ENCODE results near the gene HOMER2. TPM values are rescaled to one million over a fixed set of nuclear protein-coding genes. Genes with fewer than 3 reads are reported as not detected.

The HOMER2 gene
- polyA plus RNA-seq, 1 experiment: 0.83 TPM

DNA sequence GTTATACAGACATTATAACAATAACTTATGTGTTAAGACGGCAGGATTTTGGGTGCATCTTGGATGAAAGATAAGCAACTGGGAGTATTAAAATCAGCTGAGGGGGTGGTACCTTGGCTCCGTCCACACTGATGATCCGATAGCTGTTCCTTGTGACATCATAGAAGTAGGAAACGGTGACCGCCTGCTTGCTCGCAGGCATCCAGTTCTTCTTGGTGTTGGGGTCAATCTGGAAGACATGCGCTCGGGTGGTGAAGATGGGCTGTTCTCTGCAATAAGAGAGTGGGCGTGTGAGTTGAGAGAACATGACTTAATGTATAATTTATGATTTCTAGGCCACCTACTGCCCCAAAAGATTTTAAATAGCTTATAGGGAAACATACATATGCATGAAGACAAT is 59.9 kb downstream of the HOMER2 start:
- POLR2A ChIA-PET: no interaction called here

DNA sequence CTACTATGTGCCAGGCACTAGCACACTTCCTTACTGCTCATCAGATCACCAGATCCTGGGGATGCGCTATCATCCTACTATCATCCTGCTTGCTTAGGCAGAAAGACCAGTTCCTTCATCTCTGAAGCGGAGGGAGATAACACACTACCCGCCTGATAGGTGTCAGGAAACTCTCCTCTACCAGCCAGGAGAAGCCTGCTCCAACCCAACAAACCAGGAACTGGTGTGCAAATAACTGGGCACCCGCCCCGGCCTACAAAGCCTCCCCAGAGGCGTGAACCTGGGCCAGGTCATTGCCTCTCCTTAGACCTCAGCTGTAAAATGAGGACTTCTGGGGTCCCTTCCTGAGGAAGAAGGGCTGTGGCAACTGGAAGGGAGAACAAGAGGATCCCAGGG is 61.5 kb downstream of the HOMER2 start:
- CTCF ChIA-PET: no interaction called here
- POLR2A ChIA-PET: no interaction called here
- no peak for DNase-seq (ENCODE audit: low read depth)
- H3K36me3 ChIP-seq (ENCODE audit: control insufficient read depth, insufficient read depth, low read length): no peaks in the 10 kb centered on the region
- no peak overlapping the region for H3K4me3 ChIP-seq (ENCODE audit: low read depth, low read length)
- no peaks in the 10 kb centered on the region for H3K27me3 ChIP-seq (ENCODE audit: control insufficient read depth, insufficient read depth, low read length)
- TF ChIP-seq CTCF (IDR thresholded peaks at IDR 0.05; ENCODE audit: insufficient read depth, low read depth, low read length): no peak

More for the DNA sequence above, 59.9 kb downstream of the HOMER2 start:
- CTCF ChIA-PET: interaction anchor here (1.2 kb wide), 1 partner anchor 10 kb away, joined by 3 read pairs; no protein-coding TSS in a partner anchor
- no peaks in the 10 kb centered on the region for H3K27me3 ChIP-seq (ENCODE audit: control insufficient read depth, insufficient read depth, low read length)
- no peaks in the 10 kb centered on the region for H3K36me3 ChIP-seq (ENCODE audit: control insufficient read depth, insufficient read depth, low read length)
- TF ChIP-seq CTCF (IDR thresholded peaks at IDR 0.05; ENCODE audit: insufficient read depth, low read depth, low read length): no peak
- DNase-seq (ENCODE audit: low read depth): no peak
- no peak overlapping the region for H3K4me3 ChIP-seq (ENCODE audit: low read depth, low read length)

DNA sequence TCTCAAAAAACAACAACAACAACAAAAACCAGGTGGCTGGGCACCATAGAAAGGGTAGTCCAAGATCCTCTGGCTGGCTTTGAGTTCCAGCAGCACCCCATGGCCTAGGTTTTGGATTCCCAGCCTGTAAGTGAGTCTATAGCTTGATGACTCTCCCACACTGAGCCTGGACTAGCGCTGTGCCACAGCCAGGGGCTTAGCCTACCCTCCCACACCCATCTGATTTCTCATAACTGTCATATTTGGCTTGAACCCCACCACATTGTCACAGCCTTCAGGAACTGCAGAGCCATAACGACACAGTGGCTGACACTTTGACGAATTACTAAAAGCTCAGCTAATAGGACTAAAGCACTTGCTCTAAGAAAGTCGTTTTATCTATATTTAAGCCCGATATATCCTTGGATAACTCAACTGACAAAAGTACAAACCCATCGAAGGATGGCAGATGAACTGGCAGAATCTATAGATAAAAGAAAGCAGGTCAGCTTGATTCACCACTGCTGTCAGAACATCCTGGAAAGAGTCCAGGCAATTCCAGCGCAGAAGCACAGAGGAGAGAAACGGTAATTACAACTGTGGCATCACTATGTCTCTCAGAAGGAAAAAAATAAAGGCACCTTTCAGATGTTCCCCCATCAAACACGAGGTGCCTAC is 62.1 kb downstream of the HOMER2 start:
- Histone ChIP-seq H3K27me3 (ENCODE audit: control insufficient read depth, insufficient read depth, low read length) (no peaks in the 10 kb centered on the region), H3K4me3 (ENCODE audit: low read depth, low read length) (no peak overlapping the region), H3K36me3 (ENCODE audit: control insufficient read depth, insufficient read depth, low read length) (no peaks in the 10 kb centered on the region)
- TF ChIP-seq CTCF (IDR thresholded peaks at IDR 0.05; ENCODE audit: insufficient read depth, low read depth, low read length): no peak
- DNase-seq (ENCODE audit: low read depth): no peak
- ChIA-PET CTCF (no interaction called here), POLR2A (no interaction called here)

- H3K27me3 ChIP-seq (ENCODE audit: control insufficient read depth, insufficient read depth, low read length): no peaks in the 10 kb centered on the region
- ChIA-PET POLR2A (no interaction called here), CTCF (interaction anchor here (0.9 kb wide), 1 partner anchor 11 kb away, joined by 3 read pairs; no protein-coding TSS in a partner anchor)
- no peaks in the 10 kb centered on the region for H3K36me3 ChIP-seq (ENCODE audit: control insufficient read depth, insufficient read depth, low read length)
- H3K4me3 ChIP-seq (ENCODE audit: low read depth, low read length): no peak overlapping the region
- TF ChIP-seq CTCF (IDR thresholded peaks at IDR 0.05; ENCODE audit: insufficient read depth, low read depth, low read length): no peak
- no peak for DNase-seq (ENCODE audit: low read depth)
Measured at GRCh38 chr15:82882273-82882928, 70.1 kb downstream of the HOMER2 start.

DNA sequence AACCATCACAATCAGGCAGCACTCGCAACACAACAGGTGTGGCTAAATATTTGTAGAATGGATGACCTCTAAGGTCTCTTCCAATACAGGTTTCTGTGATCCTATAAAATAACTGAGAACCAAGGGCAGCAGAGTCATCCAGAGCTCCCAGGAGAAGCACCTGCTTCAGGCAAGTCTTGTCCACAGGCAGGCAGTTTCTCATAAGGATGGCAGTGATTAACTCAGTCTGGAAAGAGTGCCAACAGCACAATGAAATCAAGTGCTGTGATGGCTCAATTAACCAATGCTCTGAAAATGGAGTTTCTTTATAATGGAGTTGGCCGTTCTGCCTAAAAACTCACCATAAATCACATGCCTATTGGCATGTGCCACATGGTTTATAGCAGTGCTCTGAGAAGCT is 70.8 kb downstream of the HOMER2 start:
- H3K4me3 ChIP-seq (ENCODE audit: low read depth, low read length): no peak overlapping the region
- DNase-seq (ENCODE audit: low read depth): no peak
- ChIA-PET POLR2A (no interaction called here), CTCF (no interaction called here)
- no peak for TF ChIP-seq CTCF (IDR thresholded peaks at IDR 0.05; ENCODE audit: insufficient read depth, low read depth, low read length)
- H3K27me3 ChIP-seq (ENCODE audit: control insufficient read depth, insufficient read depth, low read length): no peaks in the 10 kb centered on the region
- no peaks in the 10 kb centered on the region for H3K36me3 ChIP-seq (ENCODE audit: control insufficient read depth, insufficient read depth, low read length)

Measured in BJ (cell line).